GM15510 (cell line): ENCODE measurements around the gene RFPL3.
"Not testable (repeated sequence)": the region's sequence is repeated elsewhere in the genome, so short reads cannot be mapped to it uniquely, and the experiment has no call there.

Experiments
- POLR2A ChIP-seq: IDR thresholded peaks from 3 replicates; pipeline ENCODE4 v1.6.1; 2011; ENCODE audit warnings: borderline replicate concordance; ENCODE audit not compliant: insufficient read length; ENCODE audit errors: extremely low read depth

The RFPL3 gene

DNA sequence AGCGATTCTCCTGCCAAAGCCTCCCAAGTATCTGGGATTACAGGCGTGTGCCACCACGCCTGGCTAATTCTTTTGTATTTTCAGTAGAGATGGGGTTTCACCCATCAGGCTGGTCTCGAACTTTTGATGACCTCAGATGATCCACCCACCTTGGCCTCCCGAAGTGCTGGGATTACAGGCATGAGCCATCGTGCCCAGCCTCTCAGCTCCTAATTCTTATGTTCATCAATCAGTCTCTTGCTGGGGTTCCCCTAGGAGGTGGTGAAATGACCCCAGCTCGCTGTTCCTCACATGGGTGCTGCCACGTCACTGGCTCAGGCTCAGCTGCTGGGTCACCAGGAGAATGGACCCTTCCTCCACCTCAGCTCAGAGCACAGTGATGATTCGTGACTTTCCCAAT is at the start of gene RFPL3:
RFPL3 (plus strand) TSS at position 301 of the 400 bp plus-strand sequence. CDS start 205 bp downstream, outside the sequence.
- not testable (repeated sequence) for TF ChIP-seq POLR2A

GRCh38 chr22:32308191-32308590 is 49.5 kb upstream of the RFPL3 start:
- no peak for TF ChIP-seq POLR2A

DNA sequence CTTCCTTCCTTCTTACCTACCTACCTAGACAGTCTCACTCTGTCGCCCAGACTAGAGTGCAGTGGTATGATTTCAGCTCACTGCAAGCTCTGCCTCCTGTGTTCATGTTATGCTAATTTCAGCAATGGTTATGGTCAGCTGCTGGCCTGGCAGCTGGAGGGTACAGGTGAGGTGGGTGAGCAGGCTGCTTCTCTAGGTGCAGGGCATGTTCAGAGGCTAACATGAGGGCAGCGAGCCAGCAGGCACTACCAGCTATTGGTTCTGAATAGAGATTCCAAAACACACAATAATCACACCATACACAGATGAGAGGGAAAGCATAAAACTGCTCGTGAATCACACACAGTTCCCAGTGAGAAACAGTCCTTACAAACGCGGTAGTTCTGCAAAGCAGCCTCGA is 48.7 kb upstream of the RFPL3 start:
- TF ChIP-seq POLR2A: no peak

GRCh38 chr22:32309585-32310251 is 47.9 kb upstream of the RFPL3 start:
- no peak for TF ChIP-seq POLR2A

GRCh38 chr22:32310777-32311176 is 46.9 kb upstream of the RFPL3 start:
- TF ChIP-seq POLR2A: no peak

DNA sequence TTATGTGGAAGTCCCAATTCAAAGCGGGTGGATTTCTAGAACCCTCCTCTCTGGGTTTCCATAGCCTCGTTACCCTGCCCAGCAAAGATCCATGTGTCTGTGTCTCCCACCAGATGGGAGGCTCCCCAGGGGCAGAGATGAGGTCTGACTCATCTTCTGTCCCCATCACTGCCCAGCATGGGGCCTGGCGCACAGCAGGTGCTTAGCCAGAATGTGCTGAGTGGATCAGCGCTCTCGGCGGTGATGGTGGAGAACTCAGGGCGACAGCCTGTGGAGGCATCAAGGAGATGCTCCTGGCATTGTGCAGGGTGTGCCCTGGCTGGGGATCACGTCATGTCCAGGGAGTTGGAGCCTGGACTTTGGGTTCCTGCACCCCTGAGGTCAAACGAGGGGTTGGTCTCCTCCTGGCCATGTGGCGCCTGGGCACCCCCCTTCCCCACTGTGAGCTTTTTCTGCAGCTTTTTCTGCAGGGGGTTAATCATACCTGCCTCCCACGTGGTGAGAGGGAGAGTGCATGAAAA is 46.1 kb upstream of the RFPL3 start:
- no peak for TF ChIP-seq POLR2A

DNA sequence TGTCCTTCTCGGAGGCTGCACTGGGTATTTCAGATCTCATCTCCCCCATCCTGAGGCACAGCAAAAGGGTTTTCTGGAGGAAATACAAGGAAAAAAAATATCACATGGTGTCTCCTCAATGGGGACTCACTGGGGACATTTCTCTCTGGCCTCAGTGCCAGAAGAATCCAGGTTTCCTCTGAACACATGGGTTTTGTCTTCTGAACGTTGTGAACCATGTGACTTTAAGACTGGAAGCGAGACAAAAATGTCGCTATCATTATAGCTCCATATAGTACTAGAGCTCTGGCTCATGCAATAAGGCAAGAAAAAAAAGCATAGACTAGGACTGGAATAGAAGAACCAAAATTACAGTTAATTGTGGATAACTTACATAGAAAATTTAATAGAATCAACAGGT is 44.9 kb upstream of the RFPL3 start:
- TF ChIP-seq POLR2A: no peak

GRCh38 chr22:32313532-32313931 is 44.1 kb upstream of the RFPL3 start:
- TF ChIP-seq POLR2A: no peak

GRCh38 chr22:32317524-32317923 is 40.1 kb upstream of the RFPL3 start:
- TF ChIP-seq POLR2A: no peak

DNA sequence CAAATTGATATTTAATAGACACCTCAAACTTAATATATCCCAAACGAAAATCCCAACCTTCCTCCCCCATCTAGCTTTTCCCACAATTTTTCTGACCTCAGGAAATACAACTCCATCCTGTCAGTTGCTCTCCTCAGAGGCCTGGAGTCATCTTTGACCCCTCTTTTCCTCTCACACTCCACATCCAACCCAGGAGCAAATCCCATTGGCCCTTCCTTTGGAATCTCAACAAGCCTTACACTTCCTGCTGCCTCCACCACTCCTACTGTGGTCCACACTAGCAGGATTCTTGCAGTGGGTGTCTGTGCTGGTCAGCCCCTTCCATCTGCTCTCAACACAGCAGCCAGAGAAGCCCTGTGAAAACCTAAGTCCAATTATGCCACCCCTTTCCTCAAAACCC is 39.3 kb upstream of the RFPL3 start:
- TF ChIP-seq POLR2A: no peak

GRCh38 chr22:32319861-32320406 is 37.7 kb upstream of the RFPL3 start:
- no peak for TF ChIP-seq POLR2A

DNA sequence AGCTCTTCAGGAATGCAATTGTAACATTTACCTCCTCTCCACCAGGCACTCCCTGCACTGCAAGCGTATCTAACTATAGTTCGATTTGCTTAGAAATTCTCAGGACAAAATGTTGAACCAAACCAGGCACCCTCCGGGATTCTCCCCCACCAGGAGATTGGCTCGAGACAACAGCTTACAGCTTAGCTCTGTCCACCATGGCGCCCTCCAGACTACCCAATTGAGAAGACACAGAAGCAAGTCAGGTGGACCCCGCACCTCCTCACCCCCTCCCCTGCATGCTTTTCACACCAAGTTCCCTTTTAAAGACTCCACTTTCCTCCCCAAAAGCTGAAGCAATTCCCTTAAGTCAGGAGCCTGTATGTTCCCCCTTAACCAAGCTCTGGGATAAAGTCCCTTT is 34.7 kb upstream of the RFPL3 start:
- no peak for TF ChIP-seq POLR2A

DNA sequence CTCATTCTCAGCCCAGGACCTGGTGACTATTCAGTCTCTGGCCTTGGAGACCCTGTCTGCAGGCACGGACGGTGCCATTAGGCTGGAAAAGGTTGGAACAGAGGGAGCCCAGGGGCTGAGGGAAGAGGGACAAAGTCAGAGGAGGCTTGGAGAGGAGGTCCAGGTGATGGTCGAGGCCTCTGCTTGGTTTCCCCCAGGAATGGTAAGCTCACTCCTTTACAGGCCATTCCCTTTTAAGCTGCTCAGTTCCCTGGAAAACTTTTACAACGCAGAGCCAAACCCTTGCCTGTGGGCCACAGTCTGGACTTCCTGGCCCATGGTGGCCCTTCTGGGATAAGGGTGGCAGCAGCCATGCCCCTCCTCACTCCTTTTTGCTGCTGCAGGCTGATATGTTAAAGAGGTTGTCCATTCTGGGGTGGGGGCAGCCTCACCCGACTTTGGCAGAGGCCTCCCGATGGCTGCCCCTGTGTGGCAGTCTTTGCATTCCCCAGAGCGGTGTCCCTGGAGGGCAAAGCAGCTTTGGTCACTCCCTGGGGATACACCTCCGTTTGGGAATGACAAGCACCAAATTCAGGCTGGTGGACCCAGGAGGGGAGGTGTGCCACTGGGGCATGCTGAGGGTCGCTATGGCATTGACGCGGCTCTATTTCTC is 34.0 kb upstream of the RFPL3 start:
- TF ChIP-seq POLR2A: no peak

GRCh38 chr22:32324505-32325415 is 32.9 kb upstream of the RFPL3 start:
- no peak for TF ChIP-seq POLR2A

DNA sequence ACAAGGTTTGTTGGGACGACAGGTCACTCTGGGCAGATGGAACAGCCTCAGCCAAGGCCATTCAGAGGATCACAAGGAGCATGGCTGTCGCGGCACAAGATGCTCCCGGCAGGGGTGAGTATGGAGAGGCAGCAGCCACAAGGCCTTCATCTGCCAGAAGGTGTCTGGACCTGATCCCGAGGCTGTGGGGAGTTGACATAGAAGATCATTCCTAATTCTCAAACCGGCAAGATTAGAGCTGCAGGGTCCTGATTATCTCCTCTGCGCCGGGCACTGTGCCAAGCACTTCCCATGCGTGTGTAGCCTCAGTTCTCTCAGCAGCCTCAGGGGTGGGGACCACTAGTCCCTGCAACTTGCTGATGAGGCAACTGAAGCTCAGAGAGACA is 32.3 kb upstream of the RFPL3 start:
- no peak for TF ChIP-seq POLR2A
